Activated naive CD4-positive, alpha-beta T cell treated with anti-CD3 and anti-CD28 coated beads for 36 hours (primary cell): ENCODE data around the gene ZBTB16. TPM values are rescaled to one million over a fixed set of nuclear protein-coding genes. Genes with fewer than 3 reads are reported as not detected.

ENCODE experiments used
- CTCF ChIA-PET: fragments of 350-600 bp; sonication (Branson Sonifier 250); formaldehyde crosslinking; loops from one replicate; lab custom pipeline; 2021; ENCODE audit warnings: antibody characterized with exemption; lab: Charles Lee
- DNase-seq: peaks from one replicate; pipeline ENCODE4 v3.0.0-alpha.2; 2020
- H3K27ac Mint-ChIP-seq: one replicate; pipeline ENCODE4 v1.8.0; 2021; ENCODE audit warnings: mild to moderate bottlenecking, mixed read lengths
- H3K27me3 Mint-ChIP-seq: one replicate; pipeline ENCODE4 v1.8.0; 2021; ENCODE audit warnings: low read depth, mixed read lengths
- H3K36me3 Mint-ChIP-seq: one replicate; pipeline ENCODE4 v1.8.0; 2021; ENCODE audit warnings: low read depth, mixed read lengths
- H3K4me1 Mint-ChIP-seq: one replicate; pipeline ENCODE4 v1.8.0; 2021; ENCODE audit warnings: low read depth, mixed read lengths
- H3K4me3 Mint-ChIP-seq: one replicate; pipeline ENCODE4 v1.8.0; 2021; ENCODE audit warnings: mild to moderate bottlenecking, moderate library complexity, mixed read lengths
- H3K9me3 Mint-ChIP-seq: one replicate; pipeline ENCODE4 v1.8.0; 2021; ENCODE audit warnings: mixed read lengths
- intact Hi-C: fragments of 100-400 bp; cut with micrococcal nuclease; formaldehyde crosslinking; loops from one replicate; pipeline ENCODE4 v1.15.1; 2023
- total RNA-seq, 2 experiments: library from RNA; stranded (reverse); gene quantifications; one replicate each; pipeline ENCODE4 v1.2.3, GENCODE V29; 2021

Gene ZBTB16
- total RNA-seq, 2 experiments from 2014 or later = 1.5 to 2.3 TPM

DNA sequence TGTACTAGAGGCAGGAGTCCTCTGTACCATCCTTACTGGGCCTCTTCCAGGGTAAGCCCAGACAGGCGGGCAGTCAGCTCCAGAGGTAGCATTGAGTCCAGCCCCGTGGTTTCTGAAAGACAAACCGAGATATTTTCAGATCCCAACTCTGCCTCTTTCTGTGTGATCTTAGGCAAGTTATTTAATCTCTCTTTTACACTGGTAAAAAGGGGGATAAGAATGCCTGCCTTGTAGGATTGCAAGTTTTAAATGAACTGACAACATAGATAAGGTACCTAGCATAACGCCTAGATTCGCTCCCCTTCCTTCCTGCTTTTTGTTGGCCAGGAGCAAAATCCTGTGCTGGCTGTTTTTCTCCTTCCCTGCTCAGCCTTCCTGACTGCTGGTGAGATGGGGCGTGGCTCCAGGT lies 180.2 kb downstream of the ZBTB16 start:
- CTCF ChIA-PET = no interaction called here
- no peak for DNase-seq
- no peak overlapping the region for H3K27ac Mint-ChIP-seq

DNA sequence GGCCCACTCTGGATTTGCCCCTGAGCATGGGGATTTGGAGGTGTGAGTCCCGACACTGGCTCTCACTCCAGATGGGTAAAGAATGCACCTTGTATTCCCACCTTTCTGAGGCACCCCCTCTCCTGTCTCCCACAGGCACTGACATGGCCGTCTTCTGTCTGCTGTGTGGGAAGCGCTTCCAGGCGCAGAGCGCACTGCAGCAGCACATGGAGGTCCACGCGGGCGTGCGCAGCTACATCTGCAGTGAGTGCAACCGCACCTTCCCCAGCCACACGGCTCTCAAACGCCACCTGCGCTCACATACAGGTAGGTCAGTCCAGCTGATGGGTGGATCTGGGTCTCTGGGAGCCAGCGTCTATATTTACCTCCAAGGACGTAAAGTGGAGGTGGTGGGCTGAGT lies 182.5 kb downstream of the ZBTB16 start:
- intact Hi-C loops = no loop called here
- DNase-seq = no peak
- Mint-ChIP-seq H3K4me1 (no peaks in the 10 kb centered on the region), H3K27ac (no peak overlapping the region), H3K27me3 (no peaks in the 10 kb centered on the region), H3K4me3 (no peak overlapping the region), H3K9me3 (no peaks in the 10 kb centered on the region), H3K36me3 (no peaks in the 10 kb centered on the region)
- CTCF ChIA-PET = interaction anchor here (1.2 kb wide), 1 partner anchor 345 kb away, joined by 5 read pairs; no protein-coding TSS in a partner anchor

More for the DNA sequence above, 180.2 kb downstream of the ZBTB16 start:
- Mint-ChIP-seq H3K9me3 (no peaks in the 10 kb centered on the region), H3K4me3 (no peak overlapping the region), H3K36me3 (no peaks in the 10 kb centered on the region), H3K4me1 (no peaks in the 10 kb centered on the region), H3K27me3 (no peaks in the 10 kb centered on the region)
- intact Hi-C loops = no loop called here

GRCh38 chr11:114243461-114244372 lies 184.2 kb downstream of the ZBTB16 start:
- Mint-ChIP-seq H3K27me3 (no peaks in the 10 kb centered on the region), H3K9me3 (no peaks in the 10 kb centered on the region), H3K4me1 (no peaks in the 10 kb centered on the region), H3K36me3 (no peaks in the 10 kb centered on the region), H3K27ac (no peak overlapping the region), H3K4me3 (no peak overlapping the region)
- CTCF ChIA-PET = no interaction called here
- intact Hi-C loops = no loop called here
- DNase-seq = no peak

DNA sequence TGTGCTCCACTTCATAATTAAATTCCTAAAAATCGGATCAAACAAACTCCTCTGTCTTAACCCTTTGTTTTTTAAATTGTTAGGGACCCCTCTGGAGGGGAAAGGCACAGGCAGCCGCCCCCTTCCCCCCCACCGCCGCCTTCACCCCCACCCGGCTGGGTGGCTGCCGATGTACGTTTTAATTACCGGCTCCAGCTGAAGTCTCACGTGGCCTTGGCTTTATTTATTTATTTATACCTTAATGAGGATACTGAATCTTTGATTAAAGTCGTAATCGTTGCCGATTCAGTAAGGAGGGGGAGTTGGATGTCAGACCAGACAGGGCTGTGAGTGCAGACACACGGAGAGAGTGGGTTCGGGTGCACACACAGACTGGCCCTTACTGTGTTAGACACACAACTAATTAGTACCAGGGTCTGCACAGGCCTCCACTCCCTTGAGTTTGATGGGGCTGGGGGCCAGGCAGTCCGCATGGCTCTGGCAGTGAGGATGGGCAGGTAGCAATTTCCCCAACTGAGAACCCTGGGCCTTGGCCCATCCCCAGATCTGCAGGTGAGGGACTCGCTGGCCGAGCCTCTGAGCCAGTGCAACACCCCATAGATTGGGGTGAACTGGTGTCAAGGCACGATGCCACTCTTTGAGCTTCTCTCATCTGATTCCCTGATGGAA lies 185.3 kb downstream of the ZBTB16 start:
- H3K9me3 Mint-ChIP-seq = no peaks in the 10 kb centered on the region
- H3K27ac Mint-ChIP-seq = no peak overlapping the region
- no peak overlapping the region for H3K4me3 Mint-ChIP-seq
- no peak for DNase-seq
- no peaks in the 10 kb centered on the region for H3K36me3 Mint-ChIP-seq
- H3K4me1 Mint-ChIP-seq = no peaks in the 10 kb centered on the region
- no peaks in the 10 kb centered on the region for H3K27me3 Mint-ChIP-seq
- CTCF ChIA-PET = interaction anchor here (2.2 kb wide), 1 partner anchor 16 kb away, joined by 10 read pairs; no protein-coding TSS in a partner anchor
- intact Hi-C loops = no loop called here

GRCh38 chr11:114246321-114247069 lies 187.0 kb downstream of the ZBTB16 start:
- H3K9me3 Mint-ChIP-seq = no peaks in the 10 kb centered on the region
- no peaks in the 10 kb centered on the region for H3K4me1 Mint-ChIP-seq
- H3K27ac Mint-ChIP-seq = no peak overlapping the region
- intact Hi-C loops = no loop called here
- H3K36me3 Mint-ChIP-seq = peaks cover 3% of the 10 kb centered on the region
- CTCF ChIA-PET = interaction anchor here (2.2 kb wide), 1 partner anchor 14 kb away, joined by 10 read pairs; no protein-coding TSS in a partner anchor
- DNase-seq = no peak
- H3K27me3 Mint-ChIP-seq = no peaks in the 10 kb centered on the region
- no peak overlapping the region for H3K4me3 Mint-ChIP-seq

DNA sequence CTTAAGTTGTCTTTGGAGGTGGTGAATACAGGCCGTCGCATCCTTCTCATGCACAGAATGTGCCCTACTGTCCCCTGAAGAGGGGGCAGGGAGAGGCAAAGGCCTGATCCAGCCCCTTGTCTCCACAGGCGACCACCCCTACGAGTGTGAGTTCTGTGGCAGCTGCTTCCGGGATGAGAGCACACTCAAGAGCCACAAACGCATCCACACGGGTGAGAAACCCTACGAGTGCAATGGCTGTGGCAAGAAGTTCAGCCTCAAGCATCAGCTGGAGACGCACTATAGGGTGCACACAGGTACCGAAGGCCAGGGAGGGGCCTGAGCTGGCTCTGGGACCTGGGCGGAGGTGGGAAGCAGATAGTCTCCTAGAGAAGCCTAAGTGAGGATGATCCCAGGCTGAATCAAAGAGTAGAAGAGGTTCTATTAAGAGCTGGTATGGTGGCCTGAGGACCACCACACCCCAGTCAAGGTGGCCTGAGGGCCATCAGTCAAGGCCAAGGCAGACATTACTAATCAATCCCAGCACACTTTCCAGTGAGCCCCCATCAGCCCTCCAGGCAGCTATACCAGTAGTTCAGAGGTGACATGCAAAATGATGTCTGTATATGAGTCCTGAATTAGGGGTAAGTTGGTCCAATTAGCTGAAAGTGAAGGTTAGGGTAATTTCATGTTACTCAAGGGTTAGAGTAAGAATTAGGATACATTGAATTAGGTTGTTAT lies 187.7 kb downstream of the ZBTB16 start:
- H3K4me3 Mint-ChIP-seq = no peak overlapping the region
- peaks cover 3% of the 10 kb centered on the region for H3K36me3 Mint-ChIP-seq
- DNase-seq = no peak
- no peak overlapping the region for H3K27ac Mint-ChIP-seq
- no peaks in the 10 kb centered on the region for H3K9me3 Mint-ChIP-seq
- no peaks in the 10 kb centered on the region for H3K27me3 Mint-ChIP-seq
- intact Hi-C loops = no loop called here
- CTCF ChIA-PET = interaction anchor here (2.2 kb wide), 1 partner anchor 14 kb away, joined by 10 read pairs; no protein-coding TSS in a partner anchor
- H3K4me1 Mint-ChIP-seq = no peaks in the 10 kb centered on the region

GRCh38 chr11:114250180-114250579 lies 190.7 kb downstream of the ZBTB16 start:
- intact Hi-C loops = no loop called here
- Mint-ChIP-seq H3K27me3 (no peaks in the 10 kb centered on the region), H3K9me3 (no peaks in the 10 kb centered on the region), H3K36me3 (peaks cover 3% of the 10 kb centered on the region), H3K4me3 (no peak overlapping the region), H3K4me1 (no peaks in the 10 kb centered on the region), H3K27ac (no peak overlapping the region)
- no peak for DNase-seq
- CTCF ChIA-PET = interaction anchor here (4.2 kb wide), 1 partner anchor 11 kb away, joined by 25 read pairs; no protein-coding TSS in a partner anchor

GRCh38 chr11:114250993-114251814 lies 191.7 kb downstream of the ZBTB16 start:
- Mint-ChIP-seq H3K36me3 (peaks cover 3% of the 10 kb centered on the region), H3K27ac (no peak overlapping the region), H3K4me1 (no peaks in the 10 kb centered on the region), H3K4me3 (no peak overlapping the region), H3K9me3 (no peaks in the 10 kb centered on the region), H3K27me3 (no peaks in the 10 kb centered on the region)
- CTCF ChIA-PET = interaction anchor here (4.2 kb wide), 1 partner anchor 10 kb away, joined by 25 read pairs; no protein-coding TSS in a partner anchor
- DNase-seq = no peak
- intact Hi-C loops = no loop called here

DNA sequence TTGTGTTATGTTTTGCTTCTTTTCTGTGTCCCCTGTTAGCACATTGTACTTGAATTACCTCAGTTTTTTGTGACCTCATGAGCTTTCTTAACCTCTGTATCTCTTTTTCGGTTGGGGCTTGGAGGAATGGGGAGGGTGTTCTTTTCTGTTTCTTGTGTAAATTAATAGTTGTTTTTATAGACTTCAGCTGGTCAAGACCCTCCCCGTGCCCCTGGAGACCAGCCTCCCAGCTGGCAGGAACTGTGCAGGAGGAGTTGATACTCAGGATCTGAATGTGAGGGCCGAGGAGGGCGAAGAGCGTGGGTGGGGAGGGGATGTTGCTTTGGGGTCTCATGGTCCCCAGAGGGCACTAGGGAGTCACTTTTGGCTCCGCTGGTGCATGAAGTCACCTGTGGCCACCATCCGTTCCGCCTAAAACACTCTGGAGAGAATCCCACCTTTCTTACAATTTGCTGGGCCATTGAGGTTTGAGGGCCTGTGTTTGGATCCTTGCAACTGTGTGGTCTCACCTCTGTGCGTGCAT lies 192.4 kb downstream of the ZBTB16 start:
- intact Hi-C loops = no loop called here
- CTCF ChIA-PET = interaction anchor here (4.2 kb wide), 1 partner anchor 10 kb away, joined by 25 read pairs; no protein-coding TSS in a partner anchor
- no peak overlapping the region for H3K4me3 Mint-ChIP-seq
- H3K27ac Mint-ChIP-seq = no peak overlapping the region
- H3K4me1 Mint-ChIP-seq = no peaks in the 10 kb centered on the region
- no peaks in the 10 kb centered on the region for H3K9me3 Mint-ChIP-seq
- no peaks in the 10 kb centered on the region for H3K27me3 Mint-ChIP-seq
- peaks cover 3% of the 10 kb centered on the region for H3K36me3 Mint-ChIP-seq
- DNase-seq = no peak

DNA sequence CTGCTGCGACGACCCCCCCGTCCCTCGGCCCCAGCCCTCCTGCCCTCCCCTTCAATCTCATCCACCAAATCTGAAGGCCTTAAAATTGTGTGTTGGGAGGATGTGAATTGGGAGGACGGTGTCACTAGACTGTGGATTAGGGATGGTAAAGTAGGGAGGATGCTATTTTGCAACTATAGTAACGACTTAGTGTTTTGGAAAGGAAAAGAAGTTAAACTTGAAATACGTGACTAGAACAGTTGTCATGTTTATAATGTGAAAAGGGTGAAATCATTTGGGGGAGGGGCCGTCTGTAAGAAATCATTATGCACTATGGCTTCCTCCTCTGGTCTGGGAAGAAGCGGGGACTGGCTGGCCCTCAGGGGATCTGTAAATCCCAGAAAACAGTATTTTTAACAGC lies 193.3 kb downstream of the ZBTB16 start:
- intact Hi-C loops = no loop called here
- Mint-ChIP-seq H3K4me1 (no peaks in the 10 kb centered on the region), H3K27ac (no peak overlapping the region), H3K4me3 (no peak overlapping the region), H3K9me3 (no peaks in the 10 kb centered on the region), H3K27me3 (no peaks in the 10 kb centered on the region), H3K36me3 (peaks cover 3% of the 10 kb centered on the region)
- DNase-seq = no peak
- CTCF ChIA-PET = interaction anchor here (1.0 to 1.4 kb wide), 2 partner anchors 8 to 217 kb away, joined by 3 read pairs; no protein-coding TSS in a partner anchor
